Measurements from ENCODE around the gene SEMA7A.

Gene SEMA7A

DNA sequence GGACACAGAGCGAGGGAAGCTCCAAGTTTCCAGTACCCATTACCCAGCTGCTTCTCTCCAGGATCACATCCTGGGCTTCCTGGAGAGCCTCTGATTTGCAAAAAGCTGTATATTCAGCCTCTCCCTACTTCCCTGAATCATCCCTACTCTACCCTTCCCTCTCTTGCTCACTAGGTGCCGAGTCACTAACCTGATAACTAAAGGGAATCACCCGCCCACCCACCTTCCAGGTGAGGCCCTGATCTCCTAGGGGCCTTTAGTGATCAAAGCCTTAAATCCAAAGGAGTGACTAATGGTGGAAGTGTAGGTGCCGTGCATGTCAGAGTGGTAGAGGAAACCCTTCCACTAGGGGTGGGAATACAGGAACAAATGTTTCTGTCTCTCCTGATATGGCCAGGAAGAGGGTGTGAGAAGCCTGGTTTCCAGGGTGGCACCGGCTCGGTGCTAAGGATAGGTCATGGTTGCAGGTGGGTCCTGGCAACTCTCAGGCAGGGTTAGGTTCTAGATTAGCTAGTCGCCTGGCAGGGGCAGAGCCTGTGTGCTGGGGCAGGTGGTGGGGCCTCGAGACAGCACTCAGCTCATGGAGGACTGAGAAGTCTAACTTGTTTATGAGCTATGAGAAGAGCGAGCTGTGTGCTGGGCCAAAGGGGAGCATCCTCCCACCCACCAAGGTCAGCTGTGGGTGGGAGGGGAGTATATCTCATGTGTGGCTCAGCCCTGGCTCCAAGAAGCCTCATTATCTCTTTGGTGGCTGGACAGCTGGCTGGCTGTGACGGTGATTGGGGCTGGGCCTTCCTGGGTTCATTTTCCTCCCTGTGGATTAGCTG is 10.1 kb downstream of the SEMA7A start:
- H3K4me1 ChIP-seq (ENCODE audit: control insufficient read depth, insufficient read depth, low read length, poor library complexity, severe bottlenecking): no peaks in the 10 kb centered on the region
- H3K4me3 ChIP-seq (ENCODE audit: insufficient read depth, low read depth, low read length, poor library complexity, severe bottlenecking): no peak overlapping the region
- no peaks in the 10 kb centered on the region for H3K36me3 ChIP-seq (ENCODE audit: control insufficient read depth, insufficient read depth, low read length)
- DNase-seq: no peak
- no peaks in the 10 kb centered on the region for H3K27me3 ChIP-seq (replicated peaks; ENCODE audit: control insufficient read depth, insufficient read depth, low read length, poor library complexity, severe bottlenecking)
- H3K9me3 ChIP-seq (ENCODE audit: control insufficient read depth, low read length): no peaks in the 10 kb centered on the region
- no peak overlapping the region for H3K27ac ChIP-seq (ENCODE audit: insufficient read depth, low read length, poor library complexity, severe bottlenecking)

DNA sequence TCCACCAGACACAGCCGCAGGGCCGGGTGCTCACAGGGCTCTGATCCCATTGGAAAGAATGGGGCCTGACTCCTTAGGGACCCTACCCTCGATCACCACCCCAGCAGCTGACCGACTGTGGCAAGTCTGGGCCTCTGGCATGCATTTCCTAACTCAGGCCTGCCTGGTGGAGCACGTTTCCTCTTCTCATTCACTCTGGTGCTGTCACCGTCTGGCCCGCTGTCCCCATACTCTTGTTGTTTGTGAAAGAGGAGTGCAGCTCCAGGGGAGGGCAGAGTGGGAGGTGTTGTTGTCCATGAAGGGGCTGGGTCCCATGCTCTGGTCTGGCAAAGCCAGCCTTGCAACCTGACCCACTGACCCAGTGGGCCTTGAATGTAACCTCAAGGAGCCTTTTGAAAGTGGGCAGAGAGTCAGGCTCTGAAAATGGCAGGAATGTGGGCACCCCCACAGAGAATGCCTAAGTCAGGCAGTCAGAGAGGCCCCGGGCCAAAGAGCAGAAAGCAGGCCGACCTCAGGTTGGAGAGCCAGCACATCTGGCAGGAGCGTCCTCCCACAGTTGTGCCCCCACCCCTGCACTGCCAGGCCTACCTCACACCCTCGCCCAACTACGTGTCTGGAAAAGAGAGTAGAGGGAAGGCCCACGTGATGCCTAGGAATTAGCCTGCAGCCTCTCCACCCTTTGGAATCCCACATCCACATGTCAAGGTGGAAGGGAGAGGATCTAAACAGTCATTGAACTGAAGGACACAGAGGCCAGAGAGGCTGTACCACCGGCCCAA is 10.9 kb downstream of the SEMA7A start:
- Histone ChIP-seq H3K27ac (ENCODE audit: insufficient read depth, low read length, poor library complexity, severe bottlenecking) (no peak overlapping the region), H3K36me3 (ENCODE audit: control insufficient read depth, insufficient read depth, low read length) (no peaks in the 10 kb centered on the region), H3K9me3 (ENCODE audit: control insufficient read depth, low read length) (no peaks in the 10 kb centered on the region), H3K4me1 (ENCODE audit: control insufficient read depth, insufficient read depth, low read length, poor library complexity, severe bottlenecking) (no peaks in the 10 kb centered on the region), H3K4me3 (ENCODE audit: insufficient read depth, low read depth, low read length, poor library complexity, severe bottlenecking) (no peak overlapping the region), H3K27me3 (replicated peaks; ENCODE audit: control insufficient read depth, insufficient read depth, low read length, poor library complexity, severe bottlenecking) (no peaks in the 10 kb centered on the region)
- DNase-seq: no peak

DNA sequence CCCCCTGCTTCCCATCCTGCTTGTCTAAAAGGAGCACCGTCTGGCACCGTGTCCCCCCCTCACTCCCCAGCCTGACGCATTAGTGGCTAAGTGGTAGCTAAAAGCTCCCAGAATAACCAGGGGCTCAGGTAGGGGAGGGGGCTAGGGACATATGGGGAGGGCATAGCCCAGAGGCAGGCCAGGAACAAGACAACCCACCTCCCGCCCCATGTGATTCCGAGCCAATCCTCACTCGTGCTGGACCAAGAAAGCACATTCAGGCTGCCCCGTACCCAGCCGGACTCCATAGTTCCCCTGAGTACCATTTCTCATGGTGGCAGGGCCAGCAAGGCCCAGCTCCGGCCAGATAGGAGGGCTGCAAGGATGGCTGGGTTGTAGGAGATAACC is 11.5 kb downstream of the SEMA7A start:
- Histone ChIP-seq H3K4me3 (ENCODE audit: insufficient read depth, low read depth, low read length, poor library complexity, severe bottlenecking) (no peak overlapping the region), H3K36me3 (ENCODE audit: control insufficient read depth, insufficient read depth, low read length) (no peaks in the 10 kb centered on the region), H3K4me1 (ENCODE audit: control insufficient read depth, insufficient read depth, low read length, poor library complexity, severe bottlenecking) (no peaks in the 10 kb centered on the region), H3K27me3 (replicated peaks; ENCODE audit: control insufficient read depth, insufficient read depth, low read length, poor library complexity, severe bottlenecking) (no peaks in the 10 kb centered on the region), H3K27ac (ENCODE audit: insufficient read depth, low read length, poor library complexity, severe bottlenecking) (no peak overlapping the region), H3K9me3 (ENCODE audit: control insufficient read depth, low read length) (no peaks in the 10 kb centered on the region)
- no peak for DNase-seq

DNA sequence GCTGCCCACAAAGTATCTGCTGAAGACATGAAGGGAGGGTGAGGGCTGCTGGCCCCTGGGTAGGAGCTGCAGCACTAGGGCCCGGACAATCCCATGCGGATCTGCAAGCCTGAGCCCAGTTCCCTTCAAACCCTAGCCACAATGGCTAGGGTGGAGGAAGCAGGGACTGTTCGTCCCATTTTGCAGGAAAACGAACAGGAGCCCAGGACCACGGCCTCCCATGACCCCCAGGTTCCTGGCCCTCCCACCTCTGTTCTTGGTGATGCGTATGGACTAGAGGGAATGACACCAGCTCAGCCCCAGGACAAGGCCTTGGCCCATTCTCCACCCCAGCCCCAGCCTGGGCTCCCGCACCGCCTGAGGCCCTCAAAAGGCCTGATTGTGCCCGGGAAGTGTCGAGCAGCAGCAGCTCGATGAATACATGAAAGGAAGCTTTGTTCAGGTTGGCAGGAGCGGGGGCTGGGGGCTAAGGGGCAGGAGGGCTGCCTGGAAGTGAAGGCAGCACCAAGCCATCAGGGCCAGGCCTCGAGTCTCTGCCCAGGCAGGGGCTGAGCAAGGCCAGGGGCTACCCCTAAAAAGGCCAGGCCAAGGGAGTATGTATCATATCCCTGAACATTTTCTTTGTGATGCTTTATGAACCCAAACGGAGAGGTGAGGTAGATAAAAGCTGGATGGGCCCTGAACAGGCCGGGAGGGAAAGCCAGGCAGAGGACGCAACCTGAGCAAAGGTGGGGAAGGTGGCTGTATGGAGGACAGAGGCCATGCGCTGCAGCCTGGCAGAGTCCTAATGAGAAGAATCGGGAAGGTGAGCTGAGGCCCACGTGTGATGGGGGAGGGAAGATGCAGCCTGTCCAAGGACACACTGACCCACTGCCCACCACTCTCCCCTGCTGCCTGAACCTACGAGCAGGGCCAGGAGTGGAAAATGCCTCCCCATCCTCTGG is 12.2 kb downstream of the SEMA7A start:
- no peak for DNase-seq
- Histone ChIP-seq H3K27ac (ENCODE audit: insufficient read depth, low read length, poor library complexity, severe bottlenecking) (no peak overlapping the region), H3K27me3 (replicated peaks; ENCODE audit: control insufficient read depth, insufficient read depth, low read length, poor library complexity, severe bottlenecking) (no peaks in the 10 kb centered on the region), H3K4me3 (ENCODE audit: insufficient read depth, low read depth, low read length, poor library complexity, severe bottlenecking) (no peak overlapping the region), H3K9me3 (ENCODE audit: control insufficient read depth, low read length) (no peaks in the 10 kb centered on the region), H3K4me1 (ENCODE audit: control insufficient read depth, insufficient read depth, low read length, poor library complexity, severe bottlenecking) (no peaks in the 10 kb centered on the region), H3K36me3 (ENCODE audit: control insufficient read depth, insufficient read depth, low read length) (no peaks in the 10 kb centered on the region)

DNA sequence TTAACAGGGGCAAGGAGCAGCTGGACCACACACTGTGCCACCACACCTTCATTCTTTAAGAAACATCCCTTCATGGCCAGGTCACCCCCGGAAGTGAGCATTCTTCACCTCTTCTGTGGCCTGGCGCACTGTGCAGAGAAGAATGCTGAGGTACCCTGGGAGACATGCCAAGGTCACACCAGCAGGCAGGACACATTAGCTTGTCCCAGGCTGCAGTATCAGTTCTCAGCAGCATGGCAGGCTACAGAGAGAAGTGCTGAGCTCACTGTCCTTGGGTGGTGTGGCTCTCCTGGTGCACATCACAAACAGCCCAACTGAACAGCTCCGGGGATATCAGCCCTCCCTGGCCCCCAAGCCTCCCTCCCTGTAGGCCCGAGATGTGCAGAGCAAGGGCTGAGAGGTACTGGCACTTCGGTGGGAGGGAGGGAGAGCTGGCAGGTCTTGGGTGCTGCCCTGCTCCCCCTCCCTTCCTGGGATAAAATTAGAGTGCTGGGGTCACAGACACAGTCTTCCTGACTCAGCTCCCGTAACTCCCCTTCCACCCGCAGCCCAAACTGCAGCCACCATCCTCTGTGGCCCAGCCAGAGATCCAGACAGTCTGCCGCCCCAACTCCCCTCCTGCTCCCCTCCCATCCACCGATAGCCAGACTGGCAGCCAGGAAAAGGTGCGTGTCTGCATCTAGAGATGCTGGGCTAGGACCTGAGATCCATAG is 13.4 kb downstream of the SEMA7A start:
- DNase-seq: no peak
- H3K36me3 ChIP-seq (ENCODE audit: control insufficient read depth, insufficient read depth, low read length): no peaks in the 10 kb centered on the region

DNA sequence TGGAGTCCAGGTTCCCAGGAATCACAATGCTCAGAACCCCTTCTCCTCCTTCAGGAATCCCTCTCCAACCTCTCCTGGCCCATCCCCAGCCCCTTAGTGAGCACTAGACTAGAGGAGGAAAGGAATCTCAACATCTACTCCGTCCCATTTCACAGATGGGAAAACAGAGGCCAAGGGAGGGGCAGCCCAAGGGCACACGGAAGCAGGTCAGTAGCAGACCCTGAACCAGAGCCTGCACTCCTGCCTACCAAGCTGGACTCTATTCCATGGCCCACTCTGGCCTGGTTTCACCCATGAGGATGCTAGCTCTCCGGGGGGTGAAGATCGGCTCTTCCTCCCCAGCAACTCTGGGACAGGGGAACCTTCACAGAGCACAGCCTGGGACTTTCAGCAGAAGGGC is 14.3 kb downstream of the SEMA7A start:
- no peak overlapping the region for H3K4me3 ChIP-seq (ENCODE audit: insufficient read depth, low read depth, low read length, poor library complexity, severe bottlenecking)
- H3K4me1 ChIP-seq (ENCODE audit: control insufficient read depth, insufficient read depth, low read length, poor library complexity, severe bottlenecking): no peaks in the 10 kb centered on the region

More for the DNA sequence above, 13.4 kb downstream of the SEMA7A start:
- Histone ChIP-seq H3K4me3 (ENCODE audit: insufficient read depth, low read depth, low read length, poor library complexity, severe bottlenecking) (no peak overlapping the region), H3K27me3 (replicated peaks; ENCODE audit: control insufficient read depth, insufficient read depth, low read length, poor library complexity, severe bottlenecking) (no peaks in the 10 kb centered on the region), H3K9me3 (ENCODE audit: control insufficient read depth, low read length) (no peaks in the 10 kb centered on the region), H3K4me1 (ENCODE audit: control insufficient read depth, insufficient read depth, low read length, poor library complexity, severe bottlenecking) (no peaks in the 10 kb centered on the region), H3K27ac (ENCODE audit: insufficient read depth, low read length, poor library complexity, severe bottlenecking) (no peak overlapping the region)

DNA sequence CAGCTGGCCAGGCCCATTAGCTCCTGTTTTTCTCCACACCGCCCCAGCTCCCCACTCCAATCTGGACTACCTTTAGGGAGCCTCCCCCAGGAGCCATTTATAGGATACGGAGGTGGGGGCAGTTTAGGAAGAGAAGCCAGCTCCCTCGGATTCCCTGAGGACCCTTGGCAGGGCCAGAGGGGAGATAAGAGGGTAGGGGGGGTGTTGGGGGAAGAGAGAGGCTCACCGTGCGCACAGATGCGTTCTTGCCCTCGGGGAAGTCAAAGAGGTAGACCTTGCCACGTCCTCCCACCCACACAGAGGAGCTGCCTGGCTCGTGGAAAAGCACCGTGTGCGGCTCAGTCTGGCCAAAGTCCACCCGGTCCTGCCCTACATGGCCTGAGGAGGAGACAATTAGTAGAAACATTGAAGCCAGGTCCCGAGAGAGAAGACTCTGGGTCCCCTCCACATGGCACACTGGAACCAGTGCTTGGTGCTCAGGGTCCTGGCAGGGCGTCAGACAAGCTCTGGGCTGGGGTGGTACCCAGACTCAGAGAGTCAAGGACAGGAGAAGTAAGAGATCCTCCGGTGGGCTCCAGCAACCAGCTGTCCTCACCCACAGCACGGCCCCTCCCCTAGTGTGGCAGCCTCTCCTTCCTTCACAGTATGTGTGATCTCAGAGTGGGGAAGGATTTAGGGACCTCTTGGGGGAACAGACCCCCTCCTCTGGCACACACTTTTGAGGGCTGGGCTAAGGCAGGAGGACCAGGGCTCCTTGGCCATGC is 15.0 kb downstream of the SEMA7A start:
- Histone ChIP-seq H3K27ac (ENCODE audit: insufficient read depth, low read length, poor library complexity, severe bottlenecking) (no peak overlapping the region), H3K4me1 (ENCODE audit: control insufficient read depth, insufficient read depth, low read length, poor library complexity, severe bottlenecking) (no peaks in the 10 kb centered on the region), H3K9me3 (ENCODE audit: control insufficient read depth, low read length) (no peaks in the 10 kb centered on the region), H3K4me3 (ENCODE audit: insufficient read depth, low read depth, low read length, poor library complexity, severe bottlenecking) (no peak overlapping the region), H3K36me3 (ENCODE audit: control insufficient read depth, insufficient read depth, low read length) (no peaks in the 10 kb centered on the region), H3K27me3 (replicated peaks; ENCODE audit: control insufficient read depth, insufficient read depth, low read length, poor library complexity, severe bottlenecking) (no peaks in the 10 kb centered on the region)
- DNase-seq: no peak

More for the DNA sequence above, 14.3 kb downstream of the SEMA7A start:
- no peak overlapping the region for H3K27ac ChIP-seq (ENCODE audit: insufficient read depth, low read length, poor library complexity, severe bottlenecking)
- H3K36me3 ChIP-seq (ENCODE audit: control insufficient read depth, insufficient read depth, low read length): no peaks in the 10 kb centered on the region
- no peak for DNase-seq
- no peaks in the 10 kb centered on the region for H3K9me3 ChIP-seq (ENCODE audit: control insufficient read depth, low read length)
- H3K27me3 ChIP-seq (replicated peaks; ENCODE audit: control insufficient read depth, insufficient read depth, low read length, poor library complexity, severe bottlenecking): no peaks in the 10 kb centered on the region

DNA sequence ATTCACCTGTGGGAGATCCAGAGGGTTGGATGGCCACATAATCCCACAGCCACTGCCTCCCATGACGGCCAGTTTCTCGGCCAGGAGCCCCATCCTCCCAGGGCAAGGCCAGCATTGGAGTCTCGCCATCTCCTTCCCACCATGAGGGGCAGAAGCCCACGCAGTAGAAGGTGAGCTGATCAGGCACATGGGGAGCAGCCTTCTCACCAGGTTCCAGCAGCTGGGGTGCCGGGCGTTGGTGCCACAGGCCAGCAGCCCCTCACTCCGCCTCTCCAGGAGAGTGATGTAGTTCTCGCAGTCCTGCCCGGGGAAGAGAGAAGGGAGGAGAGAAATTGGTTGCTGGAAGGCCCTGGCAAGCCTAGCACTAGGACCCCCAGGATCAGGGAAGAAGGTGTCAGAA is 16.1 kb downstream of the SEMA7A start:
- H3K27ac ChIP-seq (ENCODE audit: insufficient read depth, low read length, poor library complexity, severe bottlenecking): no peak overlapping the region

DNA sequence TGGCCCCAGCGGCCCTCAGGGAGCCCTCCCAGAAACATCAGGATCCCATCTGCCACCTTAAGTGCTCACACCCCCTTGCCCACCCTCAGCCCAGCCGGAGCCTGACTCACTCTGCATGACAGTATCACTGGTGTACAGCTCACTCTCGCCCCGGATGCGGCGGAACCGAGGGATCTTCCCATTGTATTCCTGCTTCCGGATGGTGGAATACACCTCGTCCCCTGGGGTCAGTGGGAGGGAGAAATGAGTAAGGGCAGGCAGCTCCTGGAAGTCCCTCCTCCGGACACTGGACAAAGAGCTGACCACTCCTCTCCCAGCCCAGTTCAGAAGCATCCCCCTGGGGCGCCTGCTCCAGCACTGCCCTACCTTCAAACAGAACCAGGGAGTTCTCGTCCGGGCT is 16.5 kb downstream of the SEMA7A start:
- Histone ChIP-seq H3K27ac (ENCODE audit: insufficient read depth, low read length, poor library complexity, severe bottlenecking) (no peak overlapping the region), H3K4me1 (ENCODE audit: control insufficient read depth, insufficient read depth, low read length, poor library complexity, severe bottlenecking) (no peaks in the 10 kb centered on the region), H3K4me3 (ENCODE audit: insufficient read depth, low read depth, low read length, poor library complexity, severe bottlenecking) (no peak overlapping the region), H3K36me3 (ENCODE audit: control insufficient read depth, insufficient read depth, low read length) (no peaks in the 10 kb centered on the region), H3K9me3 (ENCODE audit: control insufficient read depth, low read length) (no peaks in the 10 kb centered on the region), H3K27me3 (replicated peaks; ENCODE audit: control insufficient read depth, insufficient read depth, low read length, poor library complexity, severe bottlenecking) (no peaks in the 10 kb centered on the region)
- DNase-seq: no peak

More for the DNA sequence above, 16.1 kb downstream of the SEMA7A start:
- Histone ChIP-seq H3K9me3 (ENCODE audit: control insufficient read depth, low read length) (no peaks in the 10 kb centered on the region), H3K27me3 (replicated peaks; ENCODE audit: control insufficient read depth, insufficient read depth, low read length, poor library complexity, severe bottlenecking) (no peaks in the 10 kb centered on the region), H3K36me3 (ENCODE audit: control insufficient read depth, insufficient read depth, low read length) (no peaks in the 10 kb centered on the region), H3K4me1 (ENCODE audit: control insufficient read depth, insufficient read depth, low read length, poor library complexity, severe bottlenecking) (no peaks in the 10 kb centered on the region), H3K4me3 (ENCODE audit: insufficient read depth, low read depth, low read length, poor library complexity, severe bottlenecking) (no peak overlapping the region)
- DNase-seq: no peak
